ENCODE measurements around the gene TPRG1L. TPM values are rescaled to one million over a fixed set of nuclear protein-coding genes. Genes with fewer than 3 reads are reported as not detected.
A peak's percentile ranks its signal among the peaks of the same experiment; 100 is the strongest.

Gene TPRG1L
- total and polyA plus RNA-seq, 10 of the 15 experiments (the other 5 are each of a cell fraction or from before 2014, with no cell fraction given), result 1.5 to 16.5 (median 8.0) TPM

GRCh38 chr1:3630914-3631313, 6.1 kb downstream of the TPRG1L start (continued):
- TF ChIP-seq KAT2A (conservative IDR thresholded peaks at IDR 0.05; ENCODE audit: control insufficient read depth, low read depth, low read length), result no peak
- no peak for TF ChIP-seq WRNIP1 (IDR thresholded peaks at IDR 0.05; ENCODE audit: borderline replicate concordance, low read depth, low read length)
- no peak for TF ChIP-seq KDM1A (IDR thresholded peaks at IDR 0.05; ENCODE audit: borderline replicate concordance)
- no peak for TF ChIP-seq BRCA1 (IDR thresholded peaks at IDR 0.05; ENCODE audit: low read depth, low read length)
- TF ChIP-seq CBX5 (IDR thresholded peaks at IDR 0.05; ENCODE audit: low read depth), result no peak

GRCh38 chr1:3631320-3632260, 6.8 kb downstream of the TPRG1L start:
- WGBS (ENCODE audit: insufficient coverage, insufficient replicate concordance, low lambda C conversion rate, missing lambda C conversion rate), result 85% methylated on average over 30 of the region's 36 CpGs
- intact Hi-C loops (cut with micrococcal nuclease; ENCODE audit: unreplicated experiment) (no loop called here), in situ Hi-C loops (cut with MboI) (no loop called here)
- no peak overlapping the region for H2AFZ ChIP-seq (ENCODE audit: control insufficient read depth, low read depth, low read length)
- H3K27ac ChIP-seq (ENCODE audit: control insufficient read depth, insufficient read depth), result no peak overlapping the region
- H3K79me2 ChIP-seq (ENCODE audit: control insufficient read depth, insufficient read depth, low read length), result no peaks in the 10 kb centered on the region
- no peak overlapping the region for H3K9ac ChIP-seq (ENCODE audit: control insufficient read depth, insufficient read depth, low read length)
- FAIRE-seq (no peak), ATAC-seq (no peak), DNase-seq (ENCODE audit: low read depth, low spot score) (no peak)
- no peaks in the 10 kb centered on the region for H3K27me3 ChIP-seq (replicated peaks in 1 of 2; ENCODE audit: control insufficient read depth in 2 of 2, insufficient read depth in 2 of 2, low read length in 1 of 2)
- POLR2A ChIA-PET, result interaction anchor here (0.7 kb wide), 1 partner anchor 10 kb away, joined by 3 read pairs; no protein-coding TSS in a partner anchor
- RAD21 ChIA-PET (ENCODE audit: unreplicated experiment), result no interaction called here
- no peaks in the 10 kb centered on the region for H3K9me3 ChIP-seq (replicated peaks; ENCODE audit: control insufficient read depth, insufficient read depth, low read length)
- SMC1A ChIA-PET (ENCODE audit: uncharacterized antibody, unreplicated experiment), result no interaction called here
- no peak for TF ChIP-seq MAX (IDR thresholded peaks at IDR 0.05; ENCODE audit: low read depth, low read length)
- no peak for TF ChIP-seq JUND (IDR thresholded peaks at IDR 0.05; ENCODE audit: low read depth, low read length)
- TF ChIP-seq MEF2A (IDR thresholded peaks at IDR 0.05; ENCODE audit: insufficient read depth, low read depth, low read length), result no peak
- TF ChIP-seq E2F4 (IDR thresholded peaks at IDR 0.05; ENCODE audit: low read depth, low read length), result no peak
- no peak for TF ChIP-seq MYC (IDR thresholded peaks at IDR 0.05; ENCODE audit: insufficient read depth, insufficient read length, insufficient replicate concordance, low read length, severe bottlenecking)
- TF ChIP-seq POLR2A (IDR thresholded peaks at IDR 0.05; ENCODE audit: low read depth, low read length), result peak; percentile 40
- no peak for TF ChIP-seq USF2 (IDR thresholded peaks at IDR 0.05; ENCODE audit: borderline replicate concordance, low read depth, low read length)
- no peaks in the 10 kb centered on the region for H4K20me1 ChIP-seq (ENCODE audit: control insufficient read depth, insufficient read depth)
- H3K36me3 ChIP-seq (ENCODE audit: control insufficient read depth in 2 of 2, insufficient read depth in 2 of 2, low read length in 1 of 2), result peaks cover 16 to 18% of the 10 kb centered on the region in 2 experiments
- H3K4me2 ChIP-seq (ENCODE audit: control insufficient read depth, insufficient read depth), result no peak overlapping the region
- CTCF ChIA-PET, result no interaction called here
- BruUV-seq (replicated peaks), result no TSS peak
- no peaks in the 10 kb centered on the region for H3K4me1 ChIP-seq (ENCODE audit: control insufficient read depth, insufficient read depth, low read length)
- no peak overlapping the region for H3K4me3 ChIP-seq

Measured in GM12878 (cell line).